H7 (cell line): ENCODE data around the gene OVAAL. TPM values are rescaled to one million over a fixed set of nuclear protein-coding genes. Genes with fewer than 3 reads are reported as not detected.
"Not testable (repeated sequence)": the region's sequence is repeated elsewhere in the genome, so short reads cannot be mapped to it uniquely, and the experiment has no call there.

Experiments
- DNase-seq: peaks from one replicate; pipeline ENCODE4 v3.0.0; 2012
- H3K27me3 ChIP-seq: 2 replicates; pipeline ENCODE4 v1.6.0; 2011; ENCODE audit warnings: mild to moderate bottlenecking, low read length; ENCODE audit not compliant: control insufficient read depth, insufficient read depth
- H3K36me3 ChIP-seq: replicated peaks from 2 replicates; pipeline ENCODE4 v1.5.1; 2011; ENCODE audit warnings: low read length; ENCODE audit not compliant: control insufficient read depth, insufficient read depth
- H3K4me3 ChIP-seq: 2 replicates; pipeline ENCODE4 v1.5.1; 2011; ENCODE audit warnings: low read depth, mild to moderate bottlenecking, control low read depth, low read length, moderate library complexity; ENCODE audit not compliant: insufficient read depth
- total RNA-seq: library from RNA; depleted of rRNA; stranded (reverse); fragments of >200 nt; shearing (Covaris generic); gene quantifications from 2 replicates; pipeline ENCODE4 v1.2.3, GENCODE V29; 2014

Gene OVAAL
- total RNA-seq, 1 experiment from 2014 or later, result not detected

DNA sequence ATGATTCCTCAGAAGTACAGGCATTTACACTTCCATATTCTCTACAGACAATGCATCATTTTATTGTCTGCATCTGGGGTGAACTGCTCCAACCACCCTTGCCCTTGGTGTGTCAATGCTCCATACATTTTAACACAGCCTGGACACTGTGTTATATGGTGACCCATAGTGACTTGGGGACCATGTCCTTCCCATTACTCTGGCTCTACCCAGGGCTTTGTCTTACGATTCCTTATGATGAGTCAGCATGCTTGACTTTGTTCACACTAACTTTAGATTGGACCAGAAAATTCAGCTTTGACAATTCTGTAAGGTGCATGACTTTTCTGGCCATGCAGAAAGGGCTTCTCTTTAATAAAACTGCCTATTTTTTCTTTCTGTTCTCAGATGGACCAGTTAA lies 6.8 kb upstream of the OVAAL start:
- Histone ChIP-seq H3K36me3 (no peaks in the 10 kb centered on the region), H3K27me3 (no peaks in the 10 kb centered on the region; the same call in 1 of the 2 replicates), H3K4me3 (no peak overlapping the region)
- DNase-seq, result no peak

DNA sequence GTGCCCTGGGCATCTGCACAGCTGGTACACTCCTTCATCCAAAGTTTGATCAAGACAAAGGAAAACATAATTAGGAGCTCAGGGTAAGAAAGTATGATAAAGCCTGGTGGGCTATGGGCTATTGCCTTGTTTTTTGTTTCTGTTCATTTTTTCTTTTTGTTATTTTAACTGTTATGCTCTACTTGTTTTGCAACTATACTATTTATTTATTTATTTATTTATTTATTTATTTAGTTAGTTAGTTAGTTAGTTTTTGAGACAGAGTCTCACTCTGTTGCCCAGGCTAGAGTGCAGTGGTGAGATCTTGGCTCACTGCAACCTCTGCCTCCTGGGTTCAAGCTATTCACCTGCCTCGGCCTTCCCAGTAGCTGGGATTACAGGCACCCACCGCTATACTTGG lies 5.7 kb upstream of the OVAAL start:
- not testable (repeated sequence) for DNase-seq

DNA sequence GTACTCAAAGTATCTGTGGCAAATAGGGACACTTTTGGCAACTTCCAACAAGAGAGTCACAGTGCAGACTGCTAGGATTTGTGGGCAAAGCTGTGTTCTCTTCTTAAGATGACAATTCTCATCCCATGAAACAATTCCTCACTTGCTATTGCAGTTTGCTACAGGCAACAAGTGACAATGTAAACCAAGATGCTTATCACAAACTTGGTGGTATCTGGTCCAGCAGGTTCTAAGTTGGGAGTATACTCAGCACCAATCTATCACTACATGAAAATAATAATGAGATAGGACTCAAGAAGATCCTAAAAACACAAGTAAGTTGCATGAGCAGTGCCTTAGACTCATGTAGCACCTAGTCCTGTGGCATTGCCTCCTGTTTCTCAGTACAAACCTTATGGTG lies 3.4 kb upstream of the OVAAL start:
- H3K4me3 ChIP-seq, result no peak overlapping the region
- H3K27me3 ChIP-seq, result no peaks in the 10 kb centered on the region; the same call in 1 of the 2 replicates
- DNase-seq, result no peak
- H3K36me3 ChIP-seq, result no peaks in the 10 kb centered on the region

More for the DNA sequence above, 5.7 kb upstream of the OVAAL start:
- not testable (repeated sequence) for H3K4me3 ChIP-seq, H3K27me3 ChIP-seq, H3K36me3 ChIP-seq

DNA sequence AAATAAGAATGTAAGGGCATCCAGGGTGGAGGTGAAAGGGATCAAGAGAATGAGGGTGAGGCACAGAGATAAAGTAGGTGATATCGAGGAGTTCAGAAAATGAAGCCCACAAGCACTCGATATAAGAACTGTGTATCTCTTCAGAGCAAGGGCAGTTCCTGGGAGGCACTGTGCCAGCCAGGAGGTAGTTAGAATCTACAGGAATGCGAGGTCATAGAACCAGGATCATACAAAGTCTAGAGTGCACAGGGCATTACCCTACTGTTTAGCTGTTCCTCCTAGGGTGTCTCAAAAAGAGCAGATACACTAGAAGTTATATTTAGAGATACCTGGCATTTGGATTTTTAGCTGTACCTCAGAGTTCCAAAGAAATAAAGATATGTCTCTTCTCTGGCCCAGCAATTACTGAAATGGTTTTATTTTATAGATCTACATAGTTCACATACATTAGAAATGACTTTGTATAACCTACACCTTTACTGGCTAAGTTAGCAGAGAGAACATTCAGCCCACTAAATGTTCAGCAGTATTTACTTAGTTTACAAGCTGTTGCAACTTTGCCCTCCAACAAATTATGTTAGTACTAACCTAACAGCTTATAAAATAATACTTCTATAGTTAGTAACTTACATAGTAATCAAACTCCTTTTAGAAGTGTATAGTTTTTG lies 1.6 kb downstream of the OVAAL start:
- DNase-seq, result no peak
- no peak overlapping the region for H3K4me3 ChIP-seq
- no peaks in the 10 kb centered on the region for H3K36me3 ChIP-seq
- no peaks in the 10 kb centered on the region; the same call in 1 of the 2 replicates for H3K27me3 ChIP-seq

DNA sequence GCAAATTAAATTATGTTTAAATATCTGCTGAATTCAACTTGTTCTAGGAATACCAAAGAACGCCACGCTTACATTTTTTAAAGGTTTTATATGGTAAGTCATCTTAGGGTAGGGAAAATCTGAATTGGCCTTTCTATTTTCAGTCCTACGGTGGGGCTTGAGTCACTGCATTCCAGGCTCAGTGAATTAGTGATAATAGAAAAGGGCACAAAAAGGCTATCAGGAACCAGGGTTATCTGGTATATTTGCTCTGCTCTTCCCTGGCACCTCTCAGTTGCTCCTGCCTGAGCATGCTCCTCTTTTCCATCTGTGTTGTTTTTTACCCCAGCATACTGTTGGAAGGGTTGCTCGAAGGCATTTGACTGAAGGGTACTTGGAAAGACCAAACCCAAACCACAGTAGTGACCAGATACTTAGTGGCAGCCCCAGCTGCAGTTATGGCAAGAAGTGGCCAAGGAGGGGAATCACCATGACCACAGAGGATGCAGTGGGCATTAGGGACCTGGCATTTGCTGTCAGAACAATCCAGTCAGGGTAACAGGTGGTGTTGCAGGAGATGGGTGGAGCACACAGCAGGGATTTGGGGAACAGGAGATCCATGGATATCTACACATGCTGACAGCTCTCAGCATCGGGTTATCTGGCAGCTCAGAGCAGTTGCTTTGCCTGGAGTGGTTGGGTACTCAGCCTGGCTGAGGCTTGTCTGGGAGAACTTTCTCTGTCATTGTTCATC lies 2.3 kb downstream of the OVAAL start:
- Histone ChIP-seq H3K36me3 (no peaks in the 10 kb centered on the region), H3K4me3 (no peak overlapping the region), H3K27me3 (no peaks in the 10 kb centered on the region; the same call in 1 of the 2 replicates)
- no peak for DNase-seq

DNA sequence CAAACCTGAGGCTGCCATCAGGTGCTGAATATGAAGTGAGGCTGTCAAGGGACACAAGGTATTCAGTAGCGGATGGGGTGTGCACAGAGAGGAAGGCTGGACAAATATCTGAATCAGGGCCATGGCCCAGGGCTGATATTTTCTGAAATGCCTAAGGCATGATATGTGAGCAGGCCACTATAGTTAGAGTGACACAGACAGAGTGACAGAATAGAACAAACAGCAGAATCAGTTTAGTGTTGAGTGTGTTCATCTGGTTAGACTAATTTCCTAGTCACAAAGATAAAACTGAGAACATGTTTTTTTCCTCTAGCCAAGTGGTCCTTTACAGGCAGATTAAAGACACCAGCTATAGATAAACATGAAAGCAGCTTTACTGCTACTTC lies 3.9 kb downstream of the OVAAL start:
- DNase-seq, result no peak
- Histone ChIP-seq H3K4me3 (no peak overlapping the region), H3K36me3 (no peaks in the 10 kb centered on the region), H3K27me3 (no peaks in the 10 kb centered on the region; the same call in 1 of the 2 replicates)

DNA sequence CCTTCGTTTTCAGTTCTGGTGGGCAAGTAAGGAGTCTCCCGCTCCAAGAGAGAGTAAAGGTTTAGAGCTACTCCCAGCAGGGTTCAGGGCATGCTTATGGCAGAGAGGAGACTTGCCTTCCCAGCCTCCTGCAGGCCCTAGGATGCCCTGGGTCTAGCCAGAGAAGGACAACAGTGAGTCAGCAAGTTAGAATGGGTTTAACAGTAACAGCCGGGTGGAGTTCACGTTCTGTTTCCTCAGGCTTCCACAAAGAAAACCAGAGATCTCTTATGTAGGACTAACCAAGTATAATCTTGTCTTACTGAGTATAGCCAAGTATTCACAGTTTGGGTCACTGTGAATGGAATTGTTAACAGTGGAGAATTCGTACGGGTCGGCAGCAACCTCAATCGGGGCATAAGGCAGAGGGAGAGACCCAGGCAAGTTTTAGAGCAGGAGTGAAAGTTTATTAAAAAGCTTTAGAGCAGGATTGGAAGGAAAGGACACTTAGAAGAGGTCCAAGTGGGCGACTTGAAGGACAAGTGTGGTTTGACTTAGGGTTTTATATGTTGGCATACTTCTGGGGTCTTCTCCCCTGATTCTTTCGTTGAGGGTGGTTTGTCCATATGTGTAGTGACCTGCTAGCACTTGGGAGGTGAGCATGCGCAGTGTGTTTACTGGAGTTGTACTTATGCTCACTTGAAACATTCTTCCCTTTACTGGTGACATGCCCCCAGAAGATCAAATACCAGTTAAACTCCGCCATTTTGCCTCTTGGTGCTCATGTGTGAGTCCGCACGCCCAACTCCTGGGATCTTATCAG lies 4.5 kb downstream of the OVAAL start:
- no peaks in the 10 kb centered on the region; the same call in 1 of the 2 replicates for H3K27me3 ChIP-seq
- DNase-seq, result no peak
- no peak overlapping the region for H3K4me3 ChIP-seq
- H3K36me3 ChIP-seq, result no peaks in the 10 kb centered on the region

DNA sequence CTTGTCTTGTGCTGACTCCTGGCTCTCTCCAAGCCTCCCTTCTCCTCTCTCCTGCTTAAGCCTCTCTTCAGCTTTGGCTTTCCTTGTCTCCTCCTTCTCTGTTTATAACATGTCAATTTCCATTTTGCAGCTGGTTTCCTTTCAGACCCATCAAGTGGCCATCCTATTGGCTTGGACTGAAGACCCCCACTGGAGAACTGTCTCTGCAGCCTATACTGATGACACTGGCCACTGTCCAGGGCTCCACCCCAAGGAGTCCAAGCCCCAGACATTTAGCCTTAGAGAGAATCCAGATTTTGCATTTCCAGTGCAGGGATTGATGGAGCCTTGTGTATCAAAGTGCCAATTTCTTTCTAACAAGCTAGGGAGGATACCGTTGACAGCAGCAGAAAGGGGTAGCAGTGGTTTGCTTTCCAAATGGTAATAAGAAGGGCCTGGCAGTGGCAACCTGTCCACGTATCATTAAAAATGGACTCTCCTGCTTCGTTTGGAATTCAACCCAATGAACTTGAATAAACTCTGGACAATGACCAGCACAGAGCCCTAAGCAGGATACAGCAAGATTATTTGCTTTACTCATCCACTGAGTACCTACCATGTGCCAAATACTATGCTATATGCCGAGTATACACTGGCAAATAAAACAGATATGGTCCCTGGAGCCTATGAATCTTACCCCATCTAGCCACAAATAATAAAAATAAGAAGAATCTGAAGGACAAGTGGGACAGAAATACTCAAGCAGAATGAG lies 6.5 kb downstream of the OVAAL start:
- Histone ChIP-seq H3K4me3 (no peak overlapping the region), H3K36me3 (no peaks in the 10 kb centered on the region), H3K27me3 (no peaks in the 10 kb centered on the region; the same call in 1 of the 2 replicates)
- DNase-seq, result no peak

DNA sequence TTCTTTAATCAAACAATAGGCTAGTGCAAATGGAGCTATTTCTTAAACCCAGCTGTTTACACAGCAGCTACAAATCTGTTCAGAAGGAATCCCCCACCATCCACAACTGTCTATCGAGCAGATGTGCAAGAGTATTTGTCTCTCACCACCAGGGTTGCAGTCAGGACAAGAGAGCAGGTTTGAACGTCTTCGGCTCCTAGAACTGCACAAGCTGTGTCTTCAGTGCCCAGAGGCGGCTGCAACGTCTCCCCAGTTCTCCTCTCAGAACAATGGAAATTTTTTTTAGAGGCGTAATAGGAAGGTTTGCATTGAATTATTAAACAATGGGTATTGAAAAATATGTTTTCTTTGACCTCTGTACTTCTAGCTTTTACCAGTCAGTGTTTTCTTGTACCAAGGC lies 7.3 kb downstream of the OVAAL start:
- Histone ChIP-seq H3K27me3 (no peaks in the 10 kb centered on the region; the same call in 1 of the 2 replicates), H3K4me3 (no peak overlapping the region), H3K36me3 (no peaks in the 10 kb centered on the region)
- no peak for DNase-seq

DNA sequence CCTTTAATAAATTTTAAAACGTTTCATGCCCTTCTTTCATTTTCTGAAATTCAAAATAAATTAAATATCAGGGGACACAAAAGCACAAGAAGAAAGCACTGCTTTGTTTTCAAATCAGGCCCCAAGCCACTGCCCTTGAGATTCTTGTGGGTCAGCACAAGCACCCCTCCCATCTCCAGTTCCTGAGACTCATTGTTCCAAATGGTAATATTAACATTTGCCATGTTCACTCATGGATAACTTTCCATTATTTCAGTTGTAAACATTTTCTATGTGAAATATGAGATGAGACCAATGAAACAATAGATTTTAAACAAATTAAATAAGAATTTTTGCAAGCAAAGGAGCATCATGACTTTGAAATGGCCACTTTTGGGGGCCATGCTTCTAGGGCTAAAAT lies 7.7 kb downstream of the OVAAL start:
- H3K4me3 ChIP-seq, result no peak overlapping the region
- no peaks in the 10 kb centered on the region for H3K36me3 ChIP-seq
- no peaks in the 10 kb centered on the region; the same call in 1 of the 2 replicates for H3K27me3 ChIP-seq
- no peak for DNase-seq

DNA sequence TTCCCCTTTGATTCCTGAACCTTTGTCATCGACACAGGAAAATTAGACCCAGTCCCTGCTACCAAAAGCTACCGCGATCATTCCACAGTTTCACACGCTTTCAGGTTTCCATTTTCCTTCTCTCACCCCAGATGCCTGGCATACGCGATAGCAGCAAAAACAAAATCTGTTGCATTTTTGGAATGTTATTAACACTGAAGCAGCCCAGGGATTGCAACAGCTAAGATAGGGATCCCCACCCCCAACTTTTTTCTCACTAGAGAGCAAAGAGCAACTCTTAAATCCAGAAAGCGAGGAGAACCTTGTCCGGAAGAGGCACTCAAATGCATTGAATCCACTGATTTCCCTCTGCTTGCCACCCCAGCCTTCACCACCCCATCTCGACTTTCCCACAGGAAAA lies 8.9 kb downstream of the OVAAL start:
- no peak overlapping the region for H3K4me3 ChIP-seq
- DNase-seq, result no peak
- H3K36me3 ChIP-seq, result no peaks in the 10 kb centered on the region
- H3K27me3 ChIP-seq, result no peaks in the 10 kb centered on the region; the same call in 1 of the 2 replicates

DNA sequence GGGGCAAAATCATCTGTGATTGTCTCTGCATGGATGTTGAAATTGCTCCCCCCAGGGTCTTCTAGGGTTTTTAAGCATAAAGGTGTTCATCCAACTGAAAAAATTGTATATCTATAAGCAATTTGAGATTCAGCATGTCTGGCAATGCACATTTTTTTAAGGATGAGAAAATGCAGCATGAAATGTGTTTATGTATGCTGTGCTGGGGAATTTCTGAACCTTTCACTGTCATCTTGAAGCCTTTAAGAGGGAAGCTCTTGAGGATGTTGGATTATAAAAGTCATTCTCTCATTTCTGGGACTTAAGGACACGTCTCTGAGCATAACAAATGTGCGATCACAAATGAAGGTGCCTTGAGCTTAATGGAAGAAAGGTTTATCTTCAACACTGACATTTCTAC lies 9.4 kb downstream of the OVAAL start:
- Histone ChIP-seq H3K4me3 (no peak overlapping the region), H3K36me3 (no peaks in the 10 kb centered on the region), H3K27me3 (no peaks in the 10 kb centered on the region; the same call in 1 of the 2 replicates)
- no peak for DNase-seq

DNA sequence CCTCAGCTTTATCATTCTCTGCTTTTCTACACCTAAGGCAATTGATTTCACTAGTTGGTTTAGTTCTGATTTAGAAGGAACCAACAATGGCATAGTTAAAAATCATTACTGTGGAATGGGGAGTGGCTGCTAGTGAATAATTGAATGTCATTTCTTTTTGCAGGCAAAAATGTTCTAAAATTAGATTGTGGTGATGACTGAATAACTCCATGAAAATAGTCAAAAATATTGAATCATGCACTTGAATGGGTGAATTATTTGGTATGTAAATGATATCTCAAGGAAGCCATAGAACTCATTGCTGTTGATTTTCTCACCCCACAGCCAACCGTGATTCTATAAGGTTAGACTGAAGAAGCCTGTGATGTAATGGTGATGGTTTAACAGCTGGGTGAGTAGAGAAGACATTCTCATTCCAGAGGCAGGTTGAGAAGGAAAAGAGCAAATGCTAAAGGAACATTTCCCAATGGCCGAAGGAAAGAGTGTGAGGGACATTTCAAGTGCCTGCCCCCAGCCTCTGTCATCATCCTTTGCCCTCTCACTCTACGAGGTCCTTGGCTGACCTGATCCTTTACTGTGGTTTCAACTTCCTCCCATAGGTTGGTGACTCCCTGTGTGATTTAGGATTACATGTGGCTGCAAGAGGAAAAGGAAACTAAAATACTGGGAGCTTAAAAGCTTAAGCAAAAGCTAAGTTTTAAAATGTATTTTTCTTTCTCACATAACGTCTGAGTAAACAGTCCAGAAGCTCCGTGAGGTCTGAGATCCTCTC lies 12.5 kb downstream of the OVAAL start:
- H3K27me3 ChIP-seq, result no peaks in the 10 kb centered on the region; the same call in 1 of the 2 replicates
- no peaks in the 10 kb centered on the region for H3K36me3 ChIP-seq
- DNase-seq, result no peak
- H3K4me3 ChIP-seq, result no peak overlapping the region
